Activated T-cell treated with anti-CD3 and anti-CD28 coated beads, Interleukin-2, amount 50 U/mL, for 24 hours (primary cell): ENCODE data around the gene MPV17.
"Not testable (repeated sequence)": the region's sequence is repeated elsewhere in the genome, so short reads cannot be mapped to it uniquely, and the experiment has no call there.

Experiments used
- DNase-seq: peaks from one replicate; pipeline ENCODE4 v3.0.0-alpha.2; 2020
- H3K27ac Mint-ChIP-seq: 2 replicates; pipeline ENCODE4 v1.8.0; 2020; ENCODE audit warnings: mild to moderate bottlenecking, mixed read lengths
- H3K27me3 Mint-ChIP-seq: 2 replicates; pipeline ENCODE4 v1.8.0; 2020; ENCODE audit warnings: mixed read lengths
- H3K36me3 Mint-ChIP-seq: 2 replicates; pipeline ENCODE4 v1.8.0; 2020; ENCODE audit warnings: low read depth, mixed read lengths
- H3K4me1 Mint-ChIP-seq: 2 replicates; pipeline ENCODE4 v1.8.0; 2020; ENCODE audit warnings: low read depth, mixed read lengths
- H3K4me3 Mint-ChIP-seq: 2 replicates; pipeline ENCODE4 v1.8.0; 2020; ENCODE audit warnings: mild to moderate bottlenecking, moderate library complexity, mixed read lengths
- H3K9me3 Mint-ChIP-seq: 2 replicates; pipeline ENCODE4 v1.8.0; 2020; ENCODE audit warnings: mixed read lengths

Gene MPV17, protein sequence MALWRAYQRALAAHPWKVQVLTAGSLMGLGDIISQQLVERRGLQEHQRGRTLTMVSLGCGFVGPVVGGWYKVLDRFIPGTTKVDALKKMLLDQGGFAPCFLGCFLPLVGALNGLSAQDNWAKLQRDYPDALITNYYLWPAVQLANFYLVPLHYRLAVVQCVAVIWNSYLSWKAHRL

DNA sequence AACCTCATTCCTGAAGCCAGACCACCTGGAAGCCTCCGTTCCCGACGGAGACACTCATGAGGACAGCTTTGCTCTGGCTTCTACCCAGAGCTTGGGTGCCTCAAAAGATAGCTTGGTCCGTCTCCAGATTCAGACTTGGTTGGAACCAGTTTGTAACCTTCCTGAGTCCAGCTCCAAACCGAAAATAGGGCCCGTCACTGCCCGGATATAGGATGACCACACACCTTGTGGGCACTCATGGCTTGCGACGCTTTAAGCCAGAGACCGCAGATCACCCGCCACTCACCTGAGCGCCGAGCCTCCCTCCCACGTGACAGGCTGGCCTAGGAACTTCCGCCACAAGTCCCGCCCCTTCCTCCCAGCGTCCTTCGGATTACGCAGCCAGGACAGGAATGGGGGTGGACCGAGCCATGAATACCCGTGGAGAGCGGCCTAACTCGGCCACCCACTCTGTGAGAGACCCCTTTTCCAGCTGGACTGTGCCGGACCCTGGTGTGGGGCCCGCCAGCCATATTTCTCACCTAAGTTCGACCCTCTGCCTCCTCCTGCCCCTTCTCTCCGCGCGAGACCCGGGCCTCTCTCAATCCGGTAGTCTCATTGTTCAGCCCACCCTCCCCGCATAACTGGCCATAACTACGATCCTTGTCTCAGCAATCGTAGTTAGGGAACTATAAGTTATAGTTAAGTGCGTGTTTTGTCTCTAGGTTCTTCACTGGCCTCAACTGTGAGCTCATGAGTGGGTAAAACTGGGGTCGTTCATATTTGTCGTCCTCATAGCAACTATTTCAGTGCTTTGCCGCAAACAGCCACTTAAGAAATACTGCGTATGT is at the start of gene MPV17:
TSS of gene MPV17 (minus strand) at position 332 of the 830 bp plus-strand sequence. CDS start 580 bp downstream, outside the sequence.
- DNase-seq, result peak; percentile 90
- Mint-ChIP-seq H3K36me3 (peaks cover 79% of the 10 kb centered on the region), H3K4me1 (peaks cover 27% of the 10 kb centered on the region), H3K27me3 (no peaks in the 10 kb centered on the region), H3K27ac (peak within 1 kb of the TSS; percentile 92), H3K9me3 (no peaks in the 10 kb centered on the region), H3K4me3 (peak within 1 kb of the TSS; percentile 89)

DNA sequence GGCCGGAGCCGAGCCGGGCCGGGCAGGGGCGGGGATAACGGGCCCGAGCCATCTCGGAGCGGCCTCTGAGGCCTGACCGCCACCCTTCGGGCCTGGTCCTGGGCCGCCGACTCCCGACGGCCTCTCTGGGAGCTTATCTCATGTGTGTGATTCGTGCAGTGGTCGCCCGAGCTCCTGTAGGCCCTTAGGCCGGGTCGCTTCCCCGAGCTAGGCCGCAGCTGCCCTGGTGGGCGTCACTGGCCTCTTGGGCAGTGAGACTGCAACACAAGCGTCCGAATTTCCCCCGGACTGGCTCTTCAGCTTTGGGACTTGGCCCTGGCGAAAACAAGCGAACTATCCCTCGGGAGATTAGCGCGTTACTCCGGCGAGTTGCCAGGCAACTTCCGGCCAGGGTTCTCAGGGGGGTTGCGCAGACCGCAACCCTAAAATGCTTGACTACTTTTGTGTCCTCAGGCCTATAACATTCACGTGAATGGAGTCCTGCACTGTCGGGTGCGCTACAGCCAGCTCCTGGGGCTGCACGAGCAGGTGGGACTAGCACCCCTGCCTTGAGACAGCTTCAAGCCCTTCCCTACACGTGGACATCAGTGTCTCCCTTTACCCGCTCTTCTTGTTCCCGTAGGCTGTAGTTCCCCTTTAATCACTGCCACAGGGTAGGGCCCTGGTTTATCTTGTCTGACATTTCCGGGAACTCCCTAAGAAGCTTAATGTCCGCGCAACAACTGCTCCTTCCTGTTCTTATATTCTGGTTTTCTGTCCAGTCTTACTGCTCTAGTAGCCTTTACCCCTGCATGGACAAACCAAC is 48.1 kb upstream of the MPV17 start:
- Mint-ChIP-seq H3K9me3 (no peaks in the 10 kb centered on the region), H3K4me3 (peak overlapping the region; percentile 94), H3K27ac (peak overlapping the region; percentile 96), H3K4me1 (peaks cover 51% of the 10 kb centered on the region), H3K27me3 (no peaks in the 10 kb centered on the region), H3K36me3 (peaks cover 91% of the 10 kb centered on the region)
- peak; percentile 71 for DNase-seq

DNA sequence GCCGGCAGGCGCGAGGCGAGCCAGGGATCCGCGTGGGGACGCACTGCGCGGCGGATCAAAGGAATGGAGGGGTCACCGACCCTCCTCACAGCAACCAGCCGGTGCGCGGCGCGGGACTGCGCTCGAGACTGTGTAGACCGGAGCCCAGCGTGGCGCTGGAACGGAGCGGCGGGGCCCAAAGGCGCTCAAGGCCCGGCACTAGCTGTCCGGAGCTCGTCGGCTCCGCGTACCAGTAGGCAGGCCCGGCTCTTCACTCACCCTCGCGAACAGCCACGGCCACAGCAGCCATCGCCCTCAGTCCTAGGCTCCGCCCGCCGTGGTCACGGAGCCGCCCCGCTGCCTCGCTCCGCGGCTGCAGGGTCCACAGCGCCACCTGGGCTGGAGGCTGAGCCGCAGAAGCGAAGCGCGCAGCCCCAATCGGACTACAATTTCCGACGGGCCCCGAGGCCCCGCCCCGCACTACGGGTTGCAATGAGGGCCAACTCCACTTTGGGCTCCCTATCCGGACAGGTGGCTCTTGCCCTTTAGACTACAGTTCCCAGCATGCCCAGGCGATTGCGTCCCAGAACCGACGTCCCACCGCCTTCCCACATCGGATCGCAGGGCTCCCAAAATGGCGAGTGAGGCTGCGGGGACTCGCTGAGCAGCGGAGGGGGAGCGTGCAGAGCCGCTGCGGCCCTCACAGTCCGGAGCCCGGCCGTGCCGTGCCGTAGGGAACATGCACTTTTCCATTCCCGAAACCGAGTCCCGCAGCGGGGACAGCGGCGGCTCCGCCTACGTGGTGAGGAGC is 47.3 kb upstream of the MPV17 start, which contains the start of the genes EIF2B4 and SNX17:
TSS of gene EIF2B4 (minus strand) at position 313 of the 790 bp plus-strand sequence. CDS start at position 289, 24 bp downstream.
TSS of gene SNX17 (plus strand) at position 591 of the 790 bp plus-strand sequence. CDS start at position 719, 128 bp downstream.
- Mint-ChIP-seq H3K27ac (peak within 1 kb of the TSS; percentile 96), H3K36me3 (peaks cover 90% of the 10 kb centered on the region)

DNA sequence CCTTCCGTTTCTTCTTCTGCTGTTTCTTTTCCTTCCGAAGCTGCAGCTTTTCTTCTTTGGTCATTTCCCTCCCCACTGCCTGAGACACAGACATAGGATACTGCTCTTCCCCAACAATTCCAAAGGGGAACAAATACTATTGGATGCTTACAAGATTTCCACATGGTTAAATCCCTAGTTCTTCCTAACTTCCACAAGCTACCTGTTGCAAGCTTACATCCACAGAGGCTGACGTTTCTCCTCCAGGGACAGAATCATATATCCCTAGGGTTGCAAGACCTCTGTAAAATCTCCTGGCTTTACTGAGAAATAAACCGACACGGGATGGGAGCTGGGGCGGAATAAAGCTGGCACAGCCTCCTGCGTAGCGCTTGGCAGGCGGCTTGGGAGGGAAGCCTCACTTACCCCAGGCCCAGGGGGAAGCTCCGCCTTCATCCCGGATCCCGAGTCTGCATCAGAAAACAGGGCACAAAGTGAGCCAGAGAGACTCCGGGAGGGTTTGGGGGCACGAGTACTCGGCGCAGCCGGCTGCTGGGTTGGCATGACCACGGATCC is 46.7 kb upstream of the MPV17 start:
- peak overlapping the region; percentile 96 for H3K27ac Mint-ChIP-seq
- H3K27me3 Mint-ChIP-seq, result no peaks in the 10 kb centered on the region
- H3K36me3 Mint-ChIP-seq, result peaks cover 90% of the 10 kb centered on the region
- peaks cover 50% of the 10 kb centered on the region for H3K4me1 Mint-ChIP-seq
- no peaks in the 10 kb centered on the region for H3K9me3 Mint-ChIP-seq
- peak overlapping the region; percentile 94 for H3K4me3 Mint-ChIP-seq
- DNase-seq, result no peak

More for the DNA sequence above, 47.3 kb upstream of the MPV17 start, which contains the start of the genes EIF2B4 and SNX17:
- Mint-ChIP-seq H3K4me1 (peaks cover 51% of the 10 kb centered on the region), H3K9me3 (no peaks in the 10 kb centered on the region), H3K4me3 (peak within 1 kb of the TSS; percentile 94), H3K27me3 (no peaks in the 10 kb centered on the region)
- peak; percentile 99 for DNase-seq

DNA sequence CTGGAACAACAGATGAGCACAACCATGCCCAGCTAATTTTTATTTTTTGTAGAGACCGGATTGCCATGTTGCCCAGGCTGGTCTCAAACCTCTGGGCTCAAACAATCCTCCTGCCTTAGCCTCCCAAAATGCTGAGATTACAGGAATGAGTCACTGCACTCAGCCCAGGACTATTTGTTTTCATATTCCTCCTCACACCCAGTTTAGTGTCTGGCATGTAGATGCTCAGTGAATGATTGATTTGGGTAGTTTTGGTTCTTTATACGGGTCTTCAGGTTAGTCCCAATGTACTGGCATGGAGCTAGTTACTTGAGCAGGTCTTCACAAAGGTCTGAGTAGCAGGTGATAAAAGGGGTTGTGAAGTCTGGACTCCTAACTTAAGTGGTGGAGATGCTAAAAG is 41.0 kb upstream of the MPV17 start:
- Mint-ChIP-seq H3K9me3 (no peaks in the 10 kb centered on the region), H3K4me1 (peaks cover 24% of the 10 kb centered on the region), H3K4me3 (no peak overlapping the region), H3K27me3 (no peaks in the 10 kb centered on the region), H3K27ac (peak overlapping the region; percentile 31), H3K36me3 (peaks cover 73% of the 10 kb centered on the region)
- no peak for DNase-seq

DNA sequence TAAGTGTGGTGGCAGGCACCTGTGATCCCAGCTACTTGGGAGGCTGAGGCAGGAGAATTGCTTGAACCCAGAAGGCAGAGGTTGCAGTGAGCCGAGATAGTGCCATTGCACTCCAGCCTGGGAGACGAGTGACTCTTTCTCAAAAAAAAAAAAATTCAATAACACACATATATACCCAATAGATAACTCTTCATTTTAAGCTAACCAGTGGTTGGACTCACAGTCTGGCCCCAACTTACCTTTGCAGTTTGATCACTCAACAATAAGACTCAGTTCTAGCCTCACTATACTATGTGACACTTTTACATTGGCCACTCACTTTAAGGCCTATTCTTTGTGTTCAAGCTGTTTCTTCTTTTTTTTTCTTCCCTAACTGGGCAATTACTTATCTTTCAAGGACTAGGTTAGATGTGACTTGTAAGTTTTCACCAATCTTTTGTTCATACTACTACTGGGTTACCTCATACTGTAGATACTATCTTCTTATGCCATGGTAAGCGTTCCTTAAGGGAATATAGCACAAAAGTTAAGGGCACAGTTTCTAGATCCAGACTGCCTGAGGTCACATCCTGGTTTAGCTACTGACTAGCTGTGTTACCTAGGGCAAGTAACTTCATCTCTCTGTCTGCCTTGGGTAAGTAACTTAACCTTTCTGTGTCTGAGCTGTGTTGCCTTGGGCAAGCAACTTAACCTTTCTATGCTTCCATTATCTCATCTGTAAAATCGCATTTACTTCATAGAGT is 40.0 kb upstream of the MPV17 start:
- Mint-ChIP-seq H3K4me1 (peaks cover 24% of the 10 kb centered on the region), H3K36me3 (peaks cover 73% of the 10 kb centered on the region), H3K27me3 (no peaks in the 10 kb centered on the region), H3K4me3 (no peak overlapping the region), H3K9me3 (no peaks in the 10 kb centered on the region), H3K27ac (peak overlapping the region; percentile 23)
- no peak for DNase-seq

DNA sequence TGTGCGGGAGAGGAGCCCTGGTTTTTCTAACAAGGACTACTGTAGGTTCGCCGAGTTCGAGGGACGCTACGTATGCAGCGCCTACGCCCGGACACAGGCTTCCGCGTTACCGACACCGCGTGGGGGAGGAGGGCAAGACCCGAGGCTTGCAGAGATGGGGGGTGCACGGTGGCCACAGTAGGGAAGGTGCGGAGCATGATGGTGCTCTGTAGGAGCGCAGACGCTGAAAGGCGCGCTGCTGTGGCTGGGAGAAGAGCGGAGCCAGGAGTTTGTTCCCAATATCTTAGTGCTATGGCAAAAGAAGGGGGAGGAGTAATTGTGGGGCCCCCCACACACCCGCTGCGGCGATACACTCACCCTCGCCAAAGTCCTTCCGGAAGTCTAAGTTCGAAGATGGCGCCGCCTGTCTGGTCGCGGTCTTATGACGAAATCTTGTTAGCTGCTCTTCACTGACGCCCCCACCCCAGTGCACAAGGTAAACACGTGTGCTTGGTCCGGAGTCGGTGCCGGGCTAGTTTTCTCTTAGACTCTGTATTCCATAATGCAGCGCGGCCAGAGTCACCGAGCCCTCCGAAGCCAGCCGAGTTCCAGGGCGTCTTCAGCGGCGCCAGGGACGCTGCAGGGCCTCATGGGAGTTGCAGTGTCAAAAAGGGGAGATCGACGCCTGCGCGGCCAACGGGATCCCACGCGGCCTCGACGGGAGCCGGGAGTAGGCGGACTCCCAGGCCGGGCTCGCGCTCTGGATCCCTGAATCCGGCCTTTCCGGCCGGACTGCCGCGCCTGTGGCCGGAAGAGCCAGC is 33.7 kb upstream of the MPV17 start, which contains the start of gene GTF3C2:
TSS of gene GTF3C2 (minus strand) at position 383 of the 800 bp plus-strand sequence. CDS start 13,210 bp downstream, outside the sequence.
- Mint-ChIP-seq H3K4me1 (peaks cover 57% of the 10 kb centered on the region), H3K9me3 (no peaks in the 10 kb centered on the region), H3K27me3 (no peaks in the 10 kb centered on the region), H3K36me3 (peaks cover 51% of the 10 kb centered on the region), H3K27ac (peak within 1 kb of the TSS; percentile 98), H3K4me3 (peak within 1 kb of the TSS; percentile 91)
- DNase-seq, result peak; percentile 93

DNA sequence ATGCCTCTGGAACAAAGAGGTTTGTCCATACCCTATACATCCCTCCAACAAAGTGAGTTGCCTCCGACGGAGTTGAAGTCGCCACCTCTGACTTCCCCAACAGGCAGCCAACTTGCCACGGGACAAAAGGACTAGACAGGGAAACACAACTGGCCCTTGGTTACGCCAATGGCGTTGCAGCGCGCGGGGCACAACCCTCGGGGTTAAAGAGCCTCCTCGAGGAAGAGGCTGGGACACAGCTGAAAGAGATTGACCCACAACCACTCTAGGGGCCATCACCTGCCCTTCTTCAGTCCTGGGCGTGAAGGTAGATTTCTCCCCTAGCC is 33.1 kb upstream of the MPV17 start:
- Mint-ChIP-seq H3K36me3 (peaks cover 52% of the 10 kb centered on the region), H3K27ac (peak overlapping the region; percentile 98), H3K27me3 (no peaks in the 10 kb centered on the region), H3K4me3 (peak overlapping the region; percentile 91), H3K9me3 (no peaks in the 10 kb centered on the region), H3K4me1 (peaks cover 58% of the 10 kb centered on the region)
- no peak for DNase-seq

DNA sequence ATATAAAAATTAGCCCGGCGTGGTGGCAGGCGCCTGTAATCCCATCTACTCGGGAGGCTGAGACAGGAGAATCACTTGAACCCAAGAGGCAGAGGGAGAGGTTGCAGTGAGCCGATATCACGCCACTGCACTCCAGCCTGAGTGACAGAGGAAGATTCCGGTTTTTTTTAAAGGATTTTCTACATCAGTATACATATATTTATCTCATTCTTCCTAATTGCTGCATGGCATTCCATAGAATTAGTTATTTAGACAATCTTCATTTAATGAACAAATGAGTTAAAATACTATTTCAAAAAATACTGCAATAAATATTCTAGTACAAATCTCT is 31.7 kb upstream of the MPV17 start:
- Mint-ChIP-seq H3K4me1 (peaks cover 61% of the 10 kb centered on the region), H3K36me3 (peaks cover 52% of the 10 kb centered on the region), H3K27ac (no peak overlapping the region)

DNA sequence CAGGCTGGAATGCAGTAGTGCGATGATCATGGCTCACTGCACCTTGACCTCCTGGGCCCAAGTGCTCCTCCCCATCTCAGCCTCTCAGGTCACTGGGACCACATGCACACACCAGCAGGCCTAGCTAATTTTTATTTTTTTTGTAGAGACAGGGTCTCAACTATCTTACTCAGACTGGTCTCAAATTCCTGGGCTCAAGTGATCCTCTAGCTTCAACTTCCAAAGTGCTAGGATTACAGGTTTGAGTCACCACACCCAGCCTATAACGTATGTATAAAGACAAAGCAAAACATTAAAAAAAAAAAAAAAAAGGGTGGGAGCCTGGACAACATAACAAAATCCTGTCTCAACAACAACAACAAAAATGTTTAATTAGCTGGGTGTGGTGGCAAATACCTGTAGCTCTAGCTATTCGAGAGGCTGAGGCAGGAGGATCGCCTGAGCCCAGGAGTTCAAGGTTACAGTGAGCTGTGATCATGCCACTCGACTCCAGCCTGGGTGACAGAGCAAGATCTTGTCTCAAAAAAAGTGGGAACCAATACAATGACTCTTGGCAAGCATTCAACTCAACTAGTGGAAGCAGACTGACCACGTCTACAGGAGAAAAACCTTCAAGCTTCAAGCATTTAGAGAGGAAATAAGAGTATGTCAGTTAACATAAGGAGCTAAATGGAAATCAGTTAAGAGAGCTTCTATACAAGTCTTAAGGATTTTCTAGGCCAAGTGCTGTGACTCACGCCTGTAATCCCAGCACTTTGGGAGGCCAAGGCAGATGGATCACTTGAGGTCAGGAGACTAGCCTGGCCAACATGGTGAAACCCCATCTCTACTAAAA is 31.1 kb upstream of the MPV17 start:
- peaks cover 55% of the 10 kb centered on the region for H3K36me3 Mint-ChIP-seq
- no peaks in the 10 kb centered on the region for H3K9me3 Mint-ChIP-seq
- peaks cover 62% of the 10 kb centered on the region for H3K4me1 Mint-ChIP-seq
- peak overlapping the region; percentile 59 for H3K27ac Mint-ChIP-seq
- H3K27me3 Mint-ChIP-seq, result no peaks in the 10 kb centered on the region
- DNase-seq, result no peak
- peak overlapping the region; percentile 91 for H3K4me3 Mint-ChIP-seq

More for the DNA sequence above, 31.7 kb upstream of the MPV17 start:
- DNase-seq, result no peak
- Mint-ChIP-seq H3K4me3 (peak overlapping the region; percentile 91), H3K27me3 (no peaks in the 10 kb centered on the region), H3K9me3 (no peaks in the 10 kb centered on the region)

DNA sequence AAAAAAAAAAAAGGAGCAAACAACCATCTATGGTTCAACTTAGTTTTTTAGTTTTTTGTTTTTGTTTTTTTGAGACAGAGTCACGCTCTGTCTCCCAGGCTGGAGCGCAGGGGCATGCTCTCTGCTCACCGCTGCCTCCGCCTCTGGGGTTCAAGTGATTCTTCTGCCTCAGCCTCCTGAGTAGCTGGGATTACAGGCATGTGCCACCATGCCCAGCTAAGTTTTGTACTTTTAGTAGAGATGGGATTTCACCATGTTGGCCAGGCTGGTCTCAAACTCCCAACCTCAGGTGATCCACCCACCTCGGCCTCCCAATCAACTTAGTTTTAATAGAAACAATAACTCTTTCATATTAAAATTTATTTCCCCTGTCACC is 30.5 kb upstream of the MPV17 start:
- H3K4me1 Mint-ChIP-seq, result peaks cover 59% of the 10 kb centered on the region
- peak overlapping the region; percentile 23 for H3K27ac Mint-ChIP-seq
- peaks cover 51% of the 10 kb centered on the region for H3K36me3 Mint-ChIP-seq
- not testable (repeated sequence) for H3K4me3 Mint-ChIP-seq, H3K9me3 Mint-ChIP-seq, H3K27me3 Mint-ChIP-seq, DNase-seq
